Stimulated activated memory B cell treated with anti-CD40 and anti-IgM and Interleukin-4, amounts not matched to agents 10 μg/mL and 1 μg/mL and 100 μg/mL, for 72 hours (primary cell): ENCODE results near the gene LMNB1.

Source experiments
- ATAC-seq: fragments of 150-1000 bp; cut with Tn5 transposase; 2 replicates; pipeline ENCODE4 v1.10.0; 2021
- H3K27ac Mint-ChIP-seq: one replicate; pipeline ENCODE4 v1.8.0; 2022; ENCODE audit warnings: mild to moderate bottlenecking, mixed read lengths
- H3K27me3 Mint-ChIP-seq: one replicate; pipeline ENCODE4 v1.8.0; 2022; ENCODE audit warnings: mixed read lengths
- H3K36me3 Mint-ChIP-seq: one replicate; pipeline ENCODE4 v1.8.0; 2022; ENCODE audit warnings: mixed read lengths
- H3K4me1 Mint-ChIP-seq: one replicate; pipeline ENCODE4 v1.8.0; 2022; ENCODE audit warnings: mixed read lengths
- H3K4me3 Mint-ChIP-seq: one replicate; pipeline ENCODE4 v1.8.0; 2022; ENCODE audit warnings: mild to moderate bottlenecking, moderate library complexity, mixed read lengths
- H3K9me3 Mint-ChIP-seq: one replicate; pipeline ENCODE4 v1.8.0; 2022; ENCODE audit warnings: mixed read lengths

Gene LMNB1

DNA sequence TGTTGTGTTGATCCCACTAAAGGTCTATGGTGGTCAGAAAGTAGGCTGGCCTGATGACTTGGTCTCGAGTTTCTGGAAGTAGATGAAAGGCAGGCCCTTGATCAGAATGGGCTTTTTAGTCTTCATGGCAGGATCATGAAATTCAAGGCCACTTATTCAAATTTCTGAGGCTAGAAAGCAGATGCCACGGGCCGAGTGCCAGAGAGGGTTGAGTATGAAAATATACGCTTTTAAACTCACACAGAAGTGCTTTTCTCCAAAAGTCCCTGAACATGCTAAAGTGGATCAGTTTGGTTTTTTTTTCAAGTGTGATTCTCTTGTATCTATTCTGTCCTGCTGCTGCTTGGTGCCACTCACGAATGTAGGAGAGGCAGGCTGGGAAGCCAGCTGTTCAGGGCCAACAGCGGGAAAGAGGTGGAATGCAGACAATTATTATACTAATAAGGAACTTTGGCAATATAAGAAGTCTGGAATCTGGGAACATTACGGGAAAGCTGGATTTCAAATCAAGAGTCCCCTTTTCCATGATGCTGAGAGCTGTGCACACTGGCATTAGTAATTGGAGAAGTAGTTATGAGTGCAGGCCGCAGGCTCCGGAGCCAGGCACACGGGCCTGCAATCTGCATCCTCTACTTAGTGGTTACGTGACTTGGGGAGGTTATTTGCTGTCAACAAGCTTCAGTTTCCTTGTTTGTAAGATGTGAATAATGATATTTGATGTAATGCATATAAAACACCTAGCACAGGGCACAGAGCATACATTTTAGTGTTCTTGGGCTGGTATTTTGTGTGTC is 95.8 kb downstream of the LMNB1 start:
- H3K27me3 Mint-ChIP-seq = no peaks in the 10 kb centered on the region
- ATAC-seq = no peak
- H3K27ac Mint-ChIP-seq = no peak overlapping the region
- H3K36me3 Mint-ChIP-seq = peaks cover 69% of the 10 kb centered on the region
- H3K9me3 Mint-ChIP-seq = no peaks in the 10 kb centered on the region
- no peak overlapping the region for H3K4me3 Mint-ChIP-seq
- peaks cover 11% of the 10 kb centered on the region for H3K4me1 Mint-ChIP-seq

DNA sequence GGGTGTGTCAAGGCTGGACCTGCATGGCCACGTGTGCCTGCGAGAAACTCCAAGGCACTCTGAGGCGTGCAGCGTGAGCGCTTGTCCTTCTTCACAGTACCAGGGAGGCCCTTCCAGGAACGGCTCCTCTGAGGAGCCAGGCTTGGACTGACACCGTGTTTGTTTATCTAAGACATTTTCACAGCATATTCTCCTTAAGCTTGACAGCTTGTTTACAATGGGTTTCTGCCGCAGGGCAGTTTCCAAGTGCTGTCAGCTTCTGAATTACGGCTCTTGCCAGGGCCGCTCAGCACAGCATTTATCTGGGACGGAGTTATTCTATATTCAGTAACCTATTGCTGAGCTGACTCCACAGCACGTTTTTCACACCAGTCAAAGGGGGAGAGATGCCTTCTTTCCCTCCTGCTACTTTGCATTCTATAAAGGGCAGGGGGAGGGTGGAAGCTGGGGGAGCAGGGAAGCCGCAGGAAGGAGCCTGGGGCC is 98.4 kb downstream of the LMNB1 start:
- no peaks in the 10 kb centered on the region for H3K9me3 Mint-ChIP-seq
- no peaks in the 10 kb centered on the region for H3K4me1 Mint-ChIP-seq
- H3K4me3 Mint-ChIP-seq = no peak overlapping the region
- peaks cover 78% of the 10 kb centered on the region for H3K36me3 Mint-ChIP-seq
- no peaks in the 10 kb centered on the region for H3K27me3 Mint-ChIP-seq
- ATAC-seq = no peak
- H3K27ac Mint-ChIP-seq = no peak overlapping the region

GRCh38 chr5:126877602-126878001 is 100.7 kb downstream of the LMNB1 start:
- H3K27ac Mint-ChIP-seq = no peak overlapping the region
- no peak overlapping the region for H3K4me3 Mint-ChIP-seq
- no peaks in the 10 kb centered on the region for H3K9me3 Mint-ChIP-seq

GRCh38 chr5:126878085-126878484 is 101.1 kb downstream of the LMNB1 start:
- H3K36me3 Mint-ChIP-seq = peaks cover 50% of the 10 kb centered on the region

More at GRCh38 chr5:126877602-126878001, 100.7 kb downstream of the LMNB1 start:
- Mint-ChIP-seq H3K36me3 (peaks cover 55% of the 10 kb centered on the region), H3K27me3 (no peaks in the 10 kb centered on the region), H3K4me1 (no peaks in the 10 kb centered on the region)
- no peak for ATAC-seq

DNA sequence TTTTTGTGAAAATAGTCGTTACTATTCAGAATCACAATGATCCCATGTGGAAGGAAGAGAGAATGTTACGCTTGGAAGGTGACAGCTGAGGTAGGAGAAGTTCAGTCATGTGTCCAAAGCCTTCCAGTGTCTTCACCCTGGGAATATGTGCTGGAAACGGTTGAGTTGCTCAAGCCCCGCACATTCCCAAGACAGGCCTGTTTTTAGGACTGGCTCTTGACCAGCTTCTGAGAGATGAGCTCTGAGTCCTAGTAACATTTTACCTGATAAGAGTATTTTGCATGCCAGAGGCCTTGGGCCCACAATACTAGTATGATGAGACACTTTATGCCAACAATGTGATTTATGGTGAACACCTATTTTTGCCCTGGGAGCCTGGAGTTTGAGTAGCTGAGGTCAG is 101.7 kb downstream of the LMNB1 start:
- Mint-ChIP-seq H3K27ac (no peak overlapping the region), H3K9me3 (no peaks in the 10 kb centered on the region), H3K36me3 (peaks cover 45% of the 10 kb centered on the region), H3K27me3 (no peaks in the 10 kb centered on the region), H3K4me1 (no peaks in the 10 kb centered on the region), H3K4me3 (no peak overlapping the region)
- no peak for ATAC-seq

More at GRCh38 chr5:126878085-126878484, 101.1 kb downstream of the LMNB1 start:
- Mint-ChIP-seq H3K27ac (no peak overlapping the region), H3K9me3 (no peaks in the 10 kb centered on the region), H3K4me3 (no peak overlapping the region), H3K4me1 (no peaks in the 10 kb centered on the region), H3K27me3 (no peaks in the 10 kb centered on the region)
- ATAC-seq = no peak

GRCh38 chr5:126881821-126882600 is 105.1 kb downstream of the LMNB1 start:
- no peak overlapping the region for H3K27ac Mint-ChIP-seq
- ATAC-seq = no peak

GRCh38 chr5:126883564-126884245 is 106.8 kb downstream of the LMNB1 start:
- Mint-ChIP-seq H3K36me3 (peaks cover 33% of the 10 kb centered on the region), H3K4me3 (no peak overlapping the region), H3K9me3 (no peaks in the 10 kb centered on the region), H3K4me1 (no peaks in the 10 kb centered on the region), H3K27ac (no peak overlapping the region), H3K27me3 (no peaks in the 10 kb centered on the region)
- ATAC-seq = no peak

More at GRCh38 chr5:126881821-126882600, 105.1 kb downstream of the LMNB1 start:
- Mint-ChIP-seq H3K4me1 (no peaks in the 10 kb centered on the region), H3K9me3 (no peaks in the 10 kb centered on the region), H3K27me3 (no peaks in the 10 kb centered on the region), H3K4me3 (no peak overlapping the region), H3K36me3 (peaks cover 42% of the 10 kb centered on the region)

GRCh38 chr5:126884269-126884819 is 107.4 kb downstream of the LMNB1 start:
- peaks cover 34% of the 10 kb centered on the region for H3K36me3 Mint-ChIP-seq
- no peak for ATAC-seq
- no peaks in the 10 kb centered on the region for H3K9me3 Mint-ChIP-seq
- H3K4me3 Mint-ChIP-seq = no peak overlapping the region
- H3K27me3 Mint-ChIP-seq = no peaks in the 10 kb centered on the region
- H3K27ac Mint-ChIP-seq = no peak overlapping the region
- H3K4me1 Mint-ChIP-seq = no peaks in the 10 kb centered on the region
